ENCODE results near the gene KLHL40.

DNA sequence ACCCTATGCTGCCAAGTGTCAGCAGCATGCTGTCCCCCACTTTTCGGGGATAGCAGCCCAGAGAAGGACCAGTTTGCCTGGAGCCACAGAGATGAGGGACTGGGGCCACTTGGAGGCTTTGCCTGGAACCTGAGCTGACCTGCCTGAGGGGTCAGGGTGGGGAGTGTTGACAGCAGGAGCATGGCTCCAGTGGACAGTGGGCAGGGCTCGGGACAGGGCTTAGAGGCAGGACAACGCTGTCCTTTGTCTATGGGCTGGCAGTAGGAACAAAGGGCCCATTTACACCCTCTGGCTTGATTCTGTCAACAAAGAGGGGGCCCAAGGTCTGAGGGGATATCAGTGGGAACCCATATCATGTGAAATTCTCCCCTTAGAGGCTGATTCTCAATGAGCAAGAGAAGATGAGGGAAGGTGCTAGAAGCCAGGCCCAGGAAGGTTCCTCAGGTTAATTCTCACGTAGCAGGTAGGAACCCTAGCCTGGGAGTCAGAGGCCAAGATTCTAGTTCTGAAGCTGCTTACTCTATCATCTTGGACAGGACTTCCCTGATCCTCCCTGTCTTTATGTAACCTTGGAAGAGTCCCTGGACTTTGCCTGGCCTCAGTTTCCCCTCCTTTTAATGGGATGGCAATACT lies 47.0 kb downstream of the KLHL40 start:
- TF ChIP-seq, protein P1, sequence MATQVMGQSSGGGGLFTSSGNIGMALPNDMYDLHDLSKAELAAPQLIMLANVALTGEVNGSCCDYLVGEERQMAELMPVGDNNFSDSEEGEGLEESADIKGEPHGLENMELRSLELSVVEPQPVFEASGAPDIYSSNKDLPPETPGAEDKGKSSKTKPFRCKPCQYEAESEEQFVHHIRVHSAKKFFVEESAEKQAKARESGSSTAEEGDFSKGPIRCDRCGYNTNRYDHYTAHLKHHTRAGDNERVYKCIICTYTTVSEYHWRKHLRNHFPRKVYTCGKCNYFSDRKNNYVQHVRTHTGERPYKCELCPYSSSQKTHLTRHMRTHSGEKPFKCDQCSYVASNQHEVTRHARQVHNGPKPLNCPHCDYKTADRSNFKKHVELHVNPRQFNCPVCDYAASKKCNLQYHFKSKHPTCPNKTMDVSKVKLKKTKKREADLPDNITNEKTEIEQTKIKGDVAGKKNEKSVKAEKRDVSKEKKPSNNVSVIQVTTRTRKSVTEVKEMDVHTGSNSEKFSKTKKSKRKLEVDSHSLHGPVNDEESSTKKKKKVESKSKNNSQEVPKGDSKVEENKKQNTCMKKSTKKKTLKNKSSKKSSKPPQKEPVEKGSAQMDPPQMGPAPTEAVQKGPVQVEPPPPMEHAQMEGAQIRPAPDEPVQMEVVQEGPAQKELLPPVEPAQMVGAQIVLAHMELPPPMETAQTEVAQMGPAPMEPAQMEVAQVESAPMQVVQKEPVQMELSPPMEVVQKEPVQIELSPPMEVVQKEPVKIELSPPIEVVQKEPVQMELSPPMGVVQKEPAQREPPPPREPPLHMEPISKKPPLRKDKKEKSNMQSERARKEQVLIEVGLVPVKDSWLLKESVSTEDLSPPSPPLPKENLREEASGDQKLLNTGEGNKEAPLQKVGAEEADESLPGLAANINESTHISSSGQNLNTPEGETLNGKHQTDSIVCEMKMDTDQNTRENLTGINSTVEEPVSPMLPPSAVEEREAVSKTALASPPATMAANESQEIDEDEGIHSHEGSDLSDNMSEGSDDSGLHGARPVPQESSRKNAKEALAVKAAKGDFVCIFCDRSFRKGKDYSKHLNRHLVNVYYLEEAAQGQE (IDR thresholded peaks at IDR 0.05; ENCODE audit: low read depth): no peak
- TF ChIP-seq TAF1 (IDR thresholded peaks at IDR 0.05; ENCODE audit: low read depth) (no peak), EP300 (IDR thresholded peaks at IDR 0.05; ENCODE audit: borderline replicate concordance) (no peak)
- TF ChIP-seq, protein P2, sequence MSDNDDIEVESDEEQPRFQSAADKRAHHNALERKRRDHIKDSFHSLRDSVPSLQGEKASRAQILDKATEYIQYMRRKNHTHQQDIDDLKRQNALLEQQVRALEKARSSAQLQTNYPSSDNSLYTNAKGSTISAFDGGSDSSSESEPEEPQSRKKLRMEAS (IDR thresholded peaks at IDR 0.05): no peak

Measured in Ishikawa (cell line).